Retina (tissue), 1 donor: ENCODE measurements around the gene KPNA3.
"Not testable (repeated sequence)": the region's sequence is repeated elsewhere in the genome, so short reads cannot be mapped to it uniquely, and the experiment has no call there.

ENCODE experiments used
- DNase-seq: peaks from one replicate; pipeline ENCODE4 v3.0.0-alpha.2; 2016

KPNA3 gene

DNA sequence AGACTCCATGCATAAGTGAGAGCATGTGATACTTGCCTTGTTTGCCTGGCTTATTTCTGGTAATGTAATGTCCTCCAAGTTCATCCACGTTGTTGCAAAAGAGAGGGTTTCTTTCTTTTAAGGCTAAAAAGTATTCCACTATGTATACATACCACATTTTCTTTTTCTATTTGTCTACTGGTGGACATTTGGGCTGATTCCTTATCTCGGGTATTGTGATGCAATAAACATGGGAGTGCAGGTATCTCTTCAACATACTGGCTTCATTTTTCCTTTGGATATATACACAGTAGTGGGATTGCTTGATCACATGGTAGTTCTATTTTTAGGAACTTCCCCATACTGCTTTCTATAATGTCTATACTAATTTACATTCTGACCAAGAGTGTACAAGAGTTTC is 51.6 kb downstream of the KPNA3 start:
- DNase-seq, result no peak

DNA sequence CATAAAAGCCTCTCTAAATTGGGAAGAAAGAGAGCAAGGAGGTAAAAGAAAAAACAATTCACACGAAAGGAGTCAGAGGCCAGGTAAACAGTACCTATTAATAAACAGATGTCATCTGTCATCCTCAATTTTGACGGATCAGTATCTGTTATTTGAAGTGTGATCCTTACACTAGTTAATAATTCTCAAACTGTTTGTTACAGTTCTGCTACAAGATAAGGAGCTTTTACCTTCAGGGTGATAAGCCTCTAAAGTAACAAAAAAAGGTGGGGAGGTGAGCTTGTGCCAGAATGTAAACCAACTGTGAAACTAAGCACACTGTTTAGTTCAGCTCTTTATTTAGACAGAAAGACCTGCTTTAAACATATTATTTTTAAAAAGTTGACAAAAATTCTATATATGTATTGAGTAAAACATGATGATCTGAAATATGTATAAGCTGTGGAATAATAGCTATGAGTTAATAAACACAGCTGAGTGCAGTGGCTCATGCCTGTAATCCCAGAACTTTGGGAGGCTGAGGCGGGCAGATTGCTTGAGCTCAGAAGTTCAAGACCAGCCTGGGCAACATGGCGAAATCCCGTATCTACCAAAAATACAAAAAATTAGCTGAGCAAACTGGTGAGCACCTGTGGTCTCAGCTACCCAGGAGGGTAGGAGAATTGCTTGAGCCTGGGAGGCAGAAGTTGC is 52.8 kb downstream of the KPNA3 start:
- no peak for DNase-seq

DNA sequence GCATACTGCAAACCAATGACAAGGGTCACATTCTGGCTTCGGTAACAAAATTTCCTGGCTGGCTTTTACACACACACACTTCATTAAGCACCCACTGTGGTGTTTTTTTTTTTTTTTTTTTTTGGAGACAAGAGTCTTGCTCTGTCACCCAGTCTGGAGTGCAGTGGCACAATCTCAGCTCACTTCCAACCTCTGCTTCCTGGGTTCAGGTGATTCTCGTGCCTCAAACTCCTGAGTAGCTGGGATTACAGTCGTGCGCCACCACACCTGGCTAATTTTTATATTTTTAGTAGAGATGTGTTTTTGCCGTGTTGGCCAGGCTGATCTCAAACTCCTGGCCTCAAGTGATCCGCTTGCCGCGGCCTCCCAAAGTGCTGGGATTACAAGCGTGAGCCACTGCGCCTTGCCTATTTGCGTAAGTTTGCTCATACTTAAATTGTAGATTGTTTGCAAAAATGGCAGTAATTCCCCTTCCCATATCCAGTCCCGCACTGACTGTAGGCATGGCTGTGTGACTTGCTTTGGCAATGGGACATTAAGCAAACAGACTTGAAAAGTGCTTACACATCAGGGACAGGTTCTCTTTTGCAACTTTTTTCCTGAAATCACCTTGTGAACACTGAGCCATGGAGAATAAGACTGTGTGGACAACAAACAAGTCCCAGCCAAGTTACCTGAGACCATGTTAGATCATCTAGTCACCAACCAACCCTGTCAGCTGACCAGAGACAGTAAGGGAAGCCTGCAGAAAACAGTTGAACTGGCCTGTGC is 59.1 kb downstream of the KPNA3 start:
- no peak for DNase-seq

DNA sequence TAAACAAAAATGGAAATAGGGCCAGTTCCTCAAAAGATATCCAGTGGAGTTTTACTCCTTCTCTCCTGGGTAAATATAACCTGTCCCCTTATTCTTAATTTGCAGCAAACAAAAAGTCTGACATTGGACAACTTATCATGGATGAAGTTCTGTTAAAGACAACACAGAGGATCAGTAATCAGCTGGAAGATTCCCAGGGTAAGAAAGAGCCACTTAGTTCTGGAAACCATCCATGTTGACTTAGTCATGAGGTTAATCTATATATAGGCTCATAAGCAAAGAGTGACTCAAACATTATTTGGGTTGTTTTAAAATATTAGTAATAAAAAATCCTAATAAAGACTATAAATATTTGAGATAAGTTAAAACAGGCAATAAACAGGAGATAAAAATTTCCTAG is 60.7 kb downstream of the KPNA3 start:
- no peak for DNase-seq

DNA sequence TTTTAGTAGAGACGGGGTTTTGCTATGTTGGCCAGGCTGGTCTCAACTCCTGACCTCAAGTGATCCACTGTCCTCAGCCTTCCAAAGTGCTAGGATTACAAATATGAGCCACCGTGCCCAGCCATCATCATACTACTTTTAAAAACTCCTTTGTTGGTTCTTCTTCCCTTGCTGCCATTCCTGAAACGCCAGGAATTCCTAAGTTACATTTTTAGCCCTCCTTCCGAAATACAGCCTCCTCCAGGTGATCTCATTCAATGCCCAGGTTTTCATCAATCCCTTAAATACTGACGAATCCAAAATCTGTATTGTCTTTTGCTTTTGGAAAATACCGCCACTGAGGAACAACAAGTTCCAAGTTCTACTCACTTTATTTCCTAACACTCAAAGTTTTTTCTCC is 75.9 kb downstream of the KPNA3 start:
- no peak for DNase-seq

DNA sequence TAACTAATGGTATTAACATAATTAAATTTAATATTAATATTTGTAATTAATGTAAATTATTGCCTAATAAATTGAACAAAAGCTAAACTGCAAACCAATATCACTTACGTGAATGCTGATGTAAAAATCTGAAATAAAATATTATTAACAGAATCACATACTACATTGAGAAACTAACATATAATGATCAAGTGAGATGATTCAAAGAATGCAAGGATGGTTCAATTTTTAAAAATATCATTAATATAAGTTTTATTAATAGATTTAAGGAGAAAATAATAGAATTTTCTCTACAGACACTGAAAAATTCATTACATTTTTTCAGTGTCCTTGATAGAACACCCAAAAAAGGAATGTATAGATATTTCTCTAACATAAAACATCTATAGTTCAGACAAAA is 77.7 kb downstream of the KPNA3 start:
- DNase-seq, result no peak

DNA sequence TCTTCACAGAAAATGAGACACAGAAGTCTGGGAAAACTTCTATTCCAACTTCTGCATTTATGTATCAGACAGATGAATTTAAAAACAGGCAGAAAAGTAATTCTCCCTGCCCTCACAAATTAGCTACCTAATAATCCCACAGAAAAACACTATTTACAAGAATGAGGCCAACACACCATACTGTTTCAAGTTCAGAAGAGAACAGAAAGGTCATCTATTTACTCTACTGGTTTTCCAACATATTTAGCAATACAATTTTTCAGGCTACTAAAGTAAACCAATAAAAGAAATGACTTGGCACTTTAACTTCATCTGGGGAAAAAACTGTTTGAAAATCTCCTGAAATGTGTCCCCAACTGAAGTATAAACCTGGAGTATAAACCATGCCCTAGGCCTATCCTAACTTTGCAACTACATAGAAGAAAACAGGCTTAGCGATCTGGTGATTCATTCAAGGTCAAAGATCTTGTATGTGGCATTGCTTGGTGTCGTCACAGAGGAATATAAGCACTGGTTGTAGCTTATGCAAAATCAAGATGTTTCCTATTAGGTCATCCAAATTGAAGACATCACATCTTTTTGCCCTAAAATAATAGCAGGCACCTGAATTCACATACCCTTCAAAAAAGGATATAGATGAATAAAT is 81.1 kb downstream of the KPNA3 start:
- no peak for DNase-seq

DNA sequence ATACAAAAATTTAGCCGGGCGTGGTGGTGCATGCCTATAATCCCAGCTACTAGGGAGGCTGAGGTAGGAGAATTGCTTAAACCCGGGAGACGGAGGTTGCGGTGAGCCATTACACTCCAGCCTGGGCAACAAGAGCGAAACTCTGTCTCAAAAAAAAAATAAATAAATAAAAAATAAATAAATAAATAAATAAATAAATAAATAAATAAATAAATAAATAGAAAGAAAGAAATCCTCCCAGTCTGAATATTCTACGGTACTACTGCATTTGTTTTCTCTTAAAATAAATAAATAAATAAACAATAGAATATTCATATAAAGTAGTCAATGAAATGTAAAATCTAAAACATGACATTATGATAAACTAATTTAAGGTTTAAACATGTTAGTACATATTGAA is 88.2 kb downstream of the KPNA3 start:
- DNase-seq, result not testable (repeated sequence)

DNA sequence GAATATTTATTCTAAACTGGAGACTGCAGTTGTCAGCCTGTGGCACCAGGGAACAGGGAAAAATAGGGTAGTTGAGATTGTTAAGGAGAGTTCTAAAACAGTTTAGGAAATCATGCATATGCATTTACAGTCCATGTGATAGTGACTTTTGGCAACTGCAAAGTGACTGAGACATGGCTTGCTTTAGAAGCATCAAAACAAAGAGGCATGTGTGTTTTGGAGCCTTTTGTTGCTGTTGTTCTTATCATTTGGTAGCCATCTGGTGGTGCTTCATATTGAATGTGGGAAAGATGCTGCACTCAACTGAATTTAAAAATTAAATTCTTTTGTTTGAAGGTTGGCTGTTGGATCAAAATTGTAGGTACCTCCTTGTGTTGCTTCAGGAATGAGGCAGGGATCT is 91.0 kb downstream of the KPNA3 start:
- no peak for DNase-seq

DNA sequence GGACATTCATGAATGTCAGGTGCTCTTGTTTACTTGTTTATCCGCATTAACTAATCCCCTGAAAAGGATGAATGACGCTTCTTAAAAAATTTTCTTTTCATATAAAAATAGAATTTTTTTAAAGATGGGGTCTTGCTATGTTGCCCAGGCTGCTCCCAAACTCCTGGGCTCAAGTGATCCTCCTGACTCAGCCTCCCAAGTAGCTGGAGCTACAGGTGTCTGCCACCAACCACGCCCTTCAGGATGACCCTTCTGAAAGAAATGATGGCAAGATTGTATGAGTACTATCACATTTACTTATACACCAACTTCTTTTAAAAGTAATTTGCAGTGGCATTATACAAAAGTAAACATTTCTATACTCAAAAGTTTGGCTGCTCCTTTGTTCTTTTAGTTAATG is 95.0 kb downstream of the KPNA3 start:
- no peak for DNase-seq

DNA sequence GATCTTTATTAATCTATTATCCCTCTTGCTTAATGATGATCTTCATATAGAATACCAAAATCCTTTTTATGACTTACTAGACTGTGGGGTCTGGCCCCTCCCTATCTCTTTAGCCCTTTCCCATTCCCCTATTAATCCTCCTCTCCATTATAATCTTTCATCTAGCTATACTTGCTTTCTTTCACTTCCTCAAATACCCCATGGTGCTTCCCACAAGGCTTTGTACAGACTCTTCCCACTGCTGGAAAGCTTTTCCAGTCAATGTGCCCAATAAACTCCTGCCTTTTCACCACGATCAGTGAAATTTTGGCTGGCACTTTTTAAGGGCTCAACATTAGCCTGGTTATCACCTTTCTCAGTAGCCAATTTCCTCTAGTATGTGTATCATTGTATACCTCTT is 98.0 kb downstream of the KPNA3 start:
- DNase-seq, result no peak

DNA sequence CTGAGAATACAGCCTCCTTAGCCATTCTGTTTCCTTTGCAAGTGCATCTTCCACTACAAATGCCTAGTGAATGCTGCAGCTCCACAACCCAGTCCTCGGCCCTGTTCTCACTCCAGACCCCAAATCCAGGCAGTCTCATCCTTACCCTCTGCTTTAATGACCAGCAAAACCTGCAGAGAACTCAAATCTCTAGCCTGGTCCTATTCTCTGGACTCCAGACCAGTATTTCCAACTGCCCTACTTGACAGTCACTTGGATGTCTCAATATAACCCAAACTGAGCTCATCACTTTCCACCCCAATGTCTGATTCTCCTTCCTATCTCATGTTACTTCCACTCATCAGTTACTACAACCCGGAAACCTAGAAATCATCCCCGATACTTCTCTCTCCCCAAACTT is 98.6 kb downstream of the KPNA3 start:
- DNase-seq, result no peak

DNA sequence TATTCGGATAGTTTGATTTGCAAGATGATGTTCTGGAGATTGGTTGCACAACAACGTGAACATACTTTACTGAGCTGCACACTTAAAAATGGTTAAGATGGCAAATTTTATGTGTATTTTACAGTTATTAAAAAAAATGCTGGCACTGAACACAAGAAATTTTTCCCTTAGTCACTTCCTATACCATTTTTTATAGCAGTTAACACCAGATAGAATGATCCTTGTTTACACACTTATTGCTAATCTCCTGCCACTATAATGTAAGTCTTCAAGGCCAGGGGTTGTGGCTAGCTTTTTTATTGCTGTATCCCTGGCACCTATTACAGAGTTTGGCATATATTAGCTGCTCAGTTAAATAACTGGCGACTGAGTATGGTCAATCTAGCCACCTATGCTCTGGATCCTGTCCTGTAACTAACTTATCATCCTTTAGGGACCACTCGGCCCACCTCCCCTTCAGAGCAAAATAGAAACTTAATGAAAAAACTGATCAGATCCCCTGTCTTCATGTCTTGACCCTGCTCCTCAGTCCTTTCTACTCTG is 99.2 kb downstream of the KPNA3 start:
- no peak for DNase-seq

DNA sequence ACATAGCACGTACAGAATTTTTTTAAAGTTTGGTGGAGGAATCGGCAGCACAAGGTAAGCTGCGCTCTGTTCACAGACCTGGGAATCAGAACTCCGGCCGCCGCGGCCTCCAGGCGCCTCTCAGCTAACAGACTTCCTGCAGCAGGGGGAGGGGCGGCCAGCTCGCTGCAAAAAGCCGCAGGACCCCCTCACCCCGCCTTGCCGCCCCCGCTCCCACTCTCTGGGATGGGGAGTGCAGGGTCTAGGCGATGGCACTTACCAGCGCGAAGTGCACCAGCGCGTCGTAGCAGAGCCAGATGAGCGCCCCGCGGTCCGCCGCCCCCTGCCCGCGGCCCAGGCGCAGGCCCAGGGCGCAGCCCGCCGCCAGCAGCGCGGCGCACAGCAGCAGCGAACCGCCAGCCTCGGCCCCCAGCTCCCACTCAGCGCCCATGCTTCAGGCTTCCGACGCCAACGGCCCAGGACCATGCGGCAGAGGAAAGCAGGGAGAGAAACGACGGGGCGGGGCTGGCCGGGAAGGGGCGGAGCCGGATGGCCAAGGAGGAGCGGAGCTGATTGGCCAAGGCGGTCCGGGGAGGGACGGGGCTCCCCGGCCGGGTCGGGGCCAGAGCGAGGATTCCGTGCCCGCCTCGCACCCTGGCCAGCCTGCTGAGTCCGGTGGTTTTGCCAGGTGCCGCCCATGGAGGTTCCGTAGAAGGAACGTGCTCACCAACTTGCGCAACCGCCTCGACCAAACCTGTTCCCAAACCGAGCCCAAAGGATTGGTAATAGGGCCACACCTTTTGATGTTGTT is 101.3 kb downstream of the KPNA3 start, which contains the start of gene EBPL:
EBPL (minus strand) TSS at position 492 of the 790 bp plus-strand sequence; CDS start at position 430, 62 bp downstream.
- DNase-seq, result peak; percentile 93

DNA sequence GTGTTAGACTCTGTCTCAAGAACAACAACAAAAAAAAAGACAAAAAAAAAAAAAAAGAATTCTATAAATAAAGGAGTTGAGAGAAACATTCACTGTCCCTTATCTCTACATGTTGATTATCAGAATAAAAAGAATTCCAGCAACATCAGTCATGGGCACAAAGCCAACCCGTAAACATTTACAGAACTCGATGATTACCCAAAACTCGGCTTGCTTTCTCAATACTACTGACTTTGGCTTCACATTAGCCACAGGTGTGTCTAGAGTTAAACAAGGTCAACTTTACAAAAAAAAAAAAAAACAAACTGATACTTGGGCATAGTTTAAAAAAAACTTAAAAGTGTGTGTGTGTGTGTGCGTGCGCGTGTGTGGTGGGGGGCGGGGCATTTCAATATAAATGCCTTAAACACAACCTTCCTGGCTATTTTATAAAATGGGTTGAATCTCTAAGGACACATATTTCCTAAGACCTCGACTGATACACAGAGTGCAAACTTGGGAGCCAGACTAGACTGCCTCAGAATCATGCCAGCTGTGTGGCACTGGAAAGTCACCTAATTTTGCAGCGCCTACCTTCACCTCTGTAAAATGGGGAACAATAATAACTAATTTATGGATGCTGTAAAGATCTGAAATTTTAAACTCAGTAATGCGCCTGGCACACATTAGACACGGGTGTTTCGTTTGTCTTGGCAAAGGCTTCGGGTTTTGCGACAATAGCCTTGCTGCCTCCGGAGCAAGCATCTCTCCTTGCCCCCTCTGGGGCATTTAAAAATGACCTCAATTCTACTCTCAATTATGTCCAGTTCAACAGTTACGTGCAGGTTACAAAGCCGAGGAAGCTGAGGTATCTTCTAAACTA is 102.1 kb downstream of the KPNA3 start:
- no peak for DNase-seq

DNA sequence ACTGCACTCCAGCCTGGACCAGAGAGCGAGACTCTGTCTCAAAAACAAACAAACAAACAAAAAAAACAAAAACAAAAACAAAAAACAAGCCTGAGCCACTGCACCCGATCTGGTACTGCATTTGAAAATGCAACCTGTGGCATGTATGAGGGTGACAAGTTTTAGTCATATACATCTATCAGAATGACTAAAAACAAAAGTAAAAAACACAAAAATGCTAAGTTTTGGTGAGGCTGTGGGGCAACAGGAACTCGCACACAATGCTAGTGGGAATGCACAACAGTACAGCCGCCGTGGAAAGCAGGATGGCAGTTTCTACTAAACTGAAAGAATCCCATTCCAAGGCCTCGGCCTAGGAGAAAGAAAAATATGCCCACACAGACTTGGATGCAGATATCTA is 109.0 kb downstream of the KPNA3 start:
- DNase-seq, result no peak

DNA sequence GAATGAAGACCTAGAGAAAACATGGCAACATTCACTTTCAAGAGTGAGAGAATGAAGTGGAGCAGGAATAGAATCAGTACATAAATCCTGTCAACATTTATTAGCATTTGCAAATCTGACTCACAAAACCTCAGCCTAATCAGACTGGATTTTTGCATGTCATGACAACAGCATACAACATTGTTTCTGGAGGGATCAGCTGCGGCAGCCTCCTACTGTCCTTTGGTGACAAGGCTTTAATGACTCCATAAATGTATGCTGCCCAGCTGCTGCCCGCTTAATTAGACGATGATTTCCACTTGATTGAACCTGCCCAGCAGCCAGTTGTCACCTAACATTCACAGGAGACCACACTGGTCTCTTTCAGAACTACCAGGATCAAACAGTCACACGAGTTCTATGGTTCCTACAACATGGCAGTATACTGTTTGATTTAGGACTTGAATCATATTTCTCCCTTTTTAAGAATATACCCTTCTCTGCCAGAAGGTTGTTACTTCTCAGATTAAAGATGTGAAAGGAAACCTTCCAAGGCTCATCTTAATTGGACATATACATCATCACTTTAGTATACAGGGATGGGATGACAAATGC is 110.5 kb downstream of the KPNA3 start:
- peak; percentile 86 for DNase-seq

DNA sequence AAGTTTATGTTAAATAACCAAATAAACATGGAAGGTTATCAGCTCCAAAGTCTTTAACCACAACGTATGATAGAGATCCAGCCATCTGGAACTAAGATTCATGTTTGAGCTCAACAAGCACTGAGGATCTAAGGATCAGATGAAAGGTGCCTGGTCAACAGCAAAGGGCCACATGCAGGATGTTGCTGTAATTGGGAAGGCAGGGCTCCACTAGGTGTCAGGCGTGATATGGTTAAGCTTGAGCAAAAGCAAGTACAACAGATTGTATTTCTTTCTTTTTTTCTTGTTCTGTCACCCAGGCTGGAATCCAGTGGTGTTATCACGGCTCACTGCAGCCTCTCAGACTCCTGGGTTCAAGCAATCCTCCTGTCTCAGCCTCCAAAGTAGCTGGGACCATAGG is 113.2 kb downstream of the KPNA3 start:
- DNase-seq, result no peak

DNA sequence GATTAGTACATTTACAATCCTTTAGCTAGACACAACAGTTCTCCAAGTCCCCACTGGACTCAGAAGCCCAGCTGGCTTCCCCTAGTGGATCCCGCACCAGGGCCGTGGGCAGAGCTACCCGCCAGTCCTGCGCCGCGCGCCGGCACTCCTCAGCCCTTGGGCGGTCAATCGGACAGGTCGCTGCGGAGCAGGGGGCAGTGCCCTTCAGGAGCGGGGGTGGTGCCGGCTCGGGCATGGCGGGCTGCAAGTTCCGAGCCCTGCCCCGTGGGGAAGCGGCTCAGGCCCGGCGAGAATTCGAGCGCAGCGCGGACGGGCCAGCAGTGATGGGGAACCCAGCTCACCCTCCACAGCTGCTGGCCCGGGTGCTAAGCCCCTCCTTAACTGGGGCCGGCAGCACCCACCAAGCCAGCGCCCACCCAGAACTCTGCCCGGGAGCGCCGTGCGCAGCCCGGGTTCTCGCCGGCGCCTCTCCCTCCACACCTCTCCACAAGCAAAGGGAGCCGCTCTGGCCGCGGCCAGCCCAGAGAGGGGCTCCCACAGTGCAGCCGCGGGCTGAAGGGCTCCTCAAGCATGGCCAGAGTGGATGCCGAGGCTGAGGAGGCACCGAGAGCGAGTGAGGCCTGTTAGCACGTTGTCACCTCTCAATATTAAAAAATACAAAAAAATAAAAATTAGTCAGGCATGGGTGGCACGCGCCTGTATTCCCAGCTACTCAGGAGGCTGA is 114.1 kb downstream of the KPNA3 start:
- DNase-seq, result no peak

DNA sequence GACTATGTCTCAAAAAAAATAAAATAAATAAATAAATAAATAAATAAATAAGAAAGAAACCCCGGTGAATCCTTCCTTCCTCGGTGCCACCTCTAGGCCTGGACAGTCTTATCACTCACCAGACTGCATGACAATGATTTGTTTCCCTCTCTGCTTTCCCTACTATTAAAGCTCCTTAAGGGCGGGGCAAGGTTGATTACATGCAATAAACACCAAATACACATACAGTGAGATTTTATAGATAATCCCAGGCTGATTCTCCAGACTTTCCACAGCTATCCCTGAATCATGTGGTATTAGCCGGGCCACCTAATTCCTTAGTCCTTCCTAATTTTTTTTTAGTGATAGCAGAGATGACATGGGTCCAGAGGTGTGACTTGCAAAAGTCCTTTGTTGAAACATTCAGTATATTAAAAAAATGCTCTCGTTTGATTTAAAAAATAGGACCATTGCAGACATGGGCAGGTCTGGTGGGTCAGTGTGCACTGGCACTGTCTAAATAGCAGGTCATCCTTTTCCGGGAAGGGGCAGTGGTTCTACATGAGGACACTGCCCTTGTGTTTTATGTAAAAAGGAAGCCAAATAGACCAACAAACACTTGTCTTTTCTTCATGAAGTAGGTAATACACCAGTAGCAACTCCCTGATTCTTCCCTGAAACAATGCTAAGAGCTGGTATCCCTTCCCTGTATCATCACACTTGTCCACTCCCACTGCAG is 115.7 kb downstream of the KPNA3 start:
- DNase-seq, result no peak
